Fibroblast of villous mesenchyme (primary cell): ENCODE results near the gene CLECL1. TPM values are rescaled to one million over a fixed set of nuclear protein-coding genes. Genes with fewer than 3 reads are reported as not detected.
"Not testable (repeated sequence)": the region's sequence is repeated elsewhere in the genome, so short reads cannot be mapped to it uniquely, and the experiment has no call there.

Experiments used
- DNase-seq: peaks from one replicate; pipeline ENCODE4 v3.0.0-alpha.2; 2010; ENCODE audit warnings: low read depth
- H3K4me3 ChIP-seq: 2 replicates; pipeline ENCODE4 v1.5.1; 2011; ENCODE audit warnings: low read depth, mild to moderate bottlenecking, low read length
- CTCF ChIP-seq: IDR thresholded peaks from 2 replicates; pipeline ENCODE4 v1.5.1; 2012; ENCODE audit warnings: low read depth, mild to moderate bottlenecking, low read length; ENCODE audit not compliant: insufficient read depth
- total RNA-seq: library from RNA; depleted of rRNA; stranded (reverse); fragments of >200 nt; gene quantifications from 2 replicates; pipeline ENCODE4 v1.2.3, GENCODE V29; 2012

The CLECL1 gene
- total RNA-seq, 1 donor: not detected

- TF ChIP-seq CTCF: no peak
- DNase-seq: no peak
Measured at GRCh38 chr12:9694241-9694640, 38.7 kb downstream of the CLECL1 start.

GRCh38 chr12:9692909-9693308 is 40.0 kb downstream of the CLECL1 start:
- TF ChIP-seq CTCF: no peak
- no peak for DNase-seq

More at GRCh38 chr12:9694241-9694640, 38.7 kb downstream of the CLECL1 start:
- H3K4me3 ChIP-seq: no peak overlapping the region

GRCh38 chr12:9687228-9687627 is 45.7 kb downstream of the CLECL1 start:
- DNase-seq: no peak
- TF ChIP-seq CTCF: no peak
- H3K4me3 ChIP-seq: no peak overlapping the region

More at GRCh38 chr12:9692909-9693308, 40.0 kb downstream of the CLECL1 start:
- H3K4me3 ChIP-seq: no peak overlapping the region

DNA sequence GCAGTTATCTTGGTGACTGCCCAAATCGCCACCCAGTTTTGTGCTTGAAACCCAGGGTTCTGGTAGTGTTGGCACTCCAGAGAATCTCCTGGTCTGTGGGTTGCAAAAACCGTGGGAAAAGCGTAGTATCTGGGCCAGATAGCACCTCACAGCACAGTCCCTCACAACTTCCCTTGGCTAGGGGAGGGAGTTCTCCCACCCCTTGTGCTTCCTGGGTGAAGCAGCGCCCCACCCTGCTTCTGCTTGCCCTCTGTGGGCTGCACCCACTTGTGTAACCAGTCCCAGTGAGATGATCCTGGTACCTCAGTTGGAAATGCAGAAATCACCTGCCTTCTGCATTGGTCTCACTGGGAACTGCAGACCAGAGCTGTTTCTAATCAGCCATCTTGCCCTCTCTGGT is 47.0 kb downstream of the CLECL1 start:
- no peak for DNase-seq
- H3K4me3 ChIP-seq: no peak overlapping the region
- TF ChIP-seq CTCF: no peak

- not testable (repeated sequence) for H3K4me3 ChIP-seq, DNase-seq
Measured at GRCh38 chr12:9685366-9685765, 47.5 kb downstream of the CLECL1 start.

- DNase-seq, H3K4me3 ChIP-seq: not testable (repeated sequence)
Measured at GRCh38 chr12:9682949-9683348, 49.9 kb downstream of the CLECL1 start.

DNA sequence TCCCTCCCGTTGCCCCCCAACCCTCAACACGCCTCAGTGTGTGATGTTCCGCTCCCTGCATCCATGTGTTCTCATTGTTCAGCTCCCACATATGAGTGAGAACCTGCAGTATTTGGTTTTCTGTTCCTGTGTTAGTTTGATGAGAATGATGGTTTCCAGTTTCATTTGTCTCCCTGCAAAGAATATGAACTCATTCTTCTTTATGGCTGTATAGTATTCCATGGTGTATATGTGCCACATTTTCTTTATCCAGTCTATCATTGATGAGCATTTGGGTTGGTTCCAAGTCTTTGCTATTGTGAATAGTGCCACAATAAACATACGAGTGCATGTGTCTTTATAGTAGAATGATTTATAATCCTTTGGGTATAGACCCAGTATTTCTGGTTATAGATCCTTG is 50.4 kb downstream of the CLECL1 start:
- H3K4me3 ChIP-seq, DNase-seq: not testable (repeated sequence)

GRCh38 chr12:9674226-9674590 is 58.7 kb downstream of the CLECL1 start:
- no peak overlapping the region for H3K4me3 ChIP-seq
- DNase-seq: no peak
- TF ChIP-seq CTCF: no peak
